ENCODE results near the gene KHDC4. TPM values are rescaled to one million over a fixed set of nuclear protein-coding genes. Genes with fewer than 3 reads are reported as not detected.

The KHDC4 gene
- total and polyA plus RNA-seq, 2 donors (not counting 1 experiment from before 2014, with no cell fraction given) = 24.6 to 25.4 TPM

DNA sequence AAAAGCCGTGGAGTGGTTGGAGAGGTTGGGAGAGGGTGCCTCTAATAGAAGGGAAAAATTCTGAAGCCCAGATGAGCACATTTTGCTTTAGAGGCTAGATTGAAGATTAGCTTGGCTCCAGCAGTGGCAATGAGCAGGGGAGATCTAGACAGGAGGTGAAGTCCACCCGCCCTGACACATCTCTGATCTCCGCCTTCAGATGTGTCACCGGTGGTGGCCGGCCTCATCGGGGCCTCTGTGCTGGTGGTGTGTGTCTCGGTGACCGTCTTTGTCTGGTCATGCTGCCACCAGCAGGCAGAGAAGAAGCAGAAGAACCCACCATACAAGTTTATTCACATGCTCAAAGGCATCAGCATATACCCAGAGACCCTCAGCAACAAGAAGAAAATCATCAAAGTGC, 66.4 kb downstream of the KHDC4 start:
- Histone ChIP-seq H3K9ac (ENCODE audit: insufficient read depth, low read length) (no peak overlapping the region), H3K4me2 (ENCODE audit: extremely low read depth, insufficient read depth, low read length) (no peak overlapping the region), H3K27ac (ENCODE audit: insufficient read depth, low read length) (no peak overlapping the region), H3K4me3 (replicated peaks in 1 of 4; ENCODE audit: control extremely low read depth in 1 of 4, insufficient read depth in 1 of 4, low read depth in 3 of 4, low read length in 4 of 4) (no peak overlapping the region), H3K27me3 (ENCODE audit: control insufficient read depth, insufficient read depth, low read length) (no peaks in the 10 kb centered on the region), H3K4me1 (ENCODE audit: control insufficient read depth, extremely low read depth, insufficient read depth, low read length) (peaks cover 3% of the 10 kb centered on the region), H4K20me1 (ENCODE audit: control insufficient read depth, extremely low read depth, insufficient read depth, low read length) (no peaks in the 10 kb centered on the region), H2AFZ (ENCODE audit: low read length) (no peak overlapping the region), H3K9me3 (ENCODE audit: control insufficient read depth, insufficient read depth, low read depth, low read length) (no peaks in the 10 kb centered on the region), H3K36me3 (ENCODE audit: control insufficient read depth, insufficient read depth, low read length) (peaks cover 3% of the 10 kb centered on the region), H3K79me2 (ENCODE audit: control insufficient read depth, insufficient read depth, low read length) (no peaks in the 10 kb centered on the region)
- TF ChIP-seq EZH2 (IDR thresholded peaks at IDR 0.05; ENCODE audit: low read length, missing control alignments) (no peak), CTCF (conservative IDR thresholded peaks at IDR 0.05 in 1 of 2, IDR thresholded peaks at IDR 0.05 in 1 of 2; ENCODE audit: low read depth in 1 of 2, low read length in 2 of 2) (no peak)
- DNase-seq (ENCODE audit: low read depth in 2 of 2) = no peak

DNA sequence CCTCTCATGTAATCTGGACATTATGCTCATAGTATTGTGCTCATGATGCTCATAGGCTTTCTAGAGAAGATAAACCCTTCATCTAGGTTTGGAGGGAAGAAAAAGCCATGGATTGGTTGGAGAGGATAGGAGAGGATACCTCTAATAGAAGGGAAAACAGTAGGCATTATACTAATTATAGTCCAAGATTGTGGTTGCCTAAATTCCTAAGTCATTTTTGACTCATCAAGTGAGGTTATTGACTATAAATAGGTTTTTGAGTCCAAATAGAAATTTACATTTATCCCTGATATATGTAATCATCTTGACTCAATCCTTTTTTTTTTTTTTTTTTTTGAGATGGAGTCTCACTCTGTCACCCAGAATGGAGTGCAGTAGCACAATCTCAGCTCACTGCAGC, 69.8 kb downstream of the KHDC4 start:
- no peak overlapping the region for H3K27ac ChIP-seq (ENCODE audit: insufficient read depth, low read length)
- H2AFZ ChIP-seq (ENCODE audit: low read length) = no peak overlapping the region
- H3K36me3 ChIP-seq (ENCODE audit: control insufficient read depth, insufficient read depth, low read length) = peaks cover 3% of the 10 kb centered on the region
- H3K79me2 ChIP-seq (ENCODE audit: control insufficient read depth, insufficient read depth, low read length) = peaks cover 2% of the 10 kb centered on the region
- H3K9ac ChIP-seq (ENCODE audit: insufficient read depth, low read length) = no peak overlapping the region
- no peaks in the 10 kb centered on the region for H3K4me1 ChIP-seq (ENCODE audit: control insufficient read depth, extremely low read depth, insufficient read depth, low read length)
- no peaks in the 10 kb centered on the region for H3K27me3 ChIP-seq (ENCODE audit: control insufficient read depth, insufficient read depth, low read length)
- H3K9me3 ChIP-seq (ENCODE audit: control insufficient read depth, insufficient read depth, low read depth, low read length) = no peaks in the 10 kb centered on the region
- no peak overlapping the region for H3K4me3 ChIP-seq (replicated peaks in 1 of 4; ENCODE audit: control extremely low read depth in 1 of 4, insufficient read depth in 1 of 4, low read depth in 3 of 4, low read length in 4 of 4)
- H4K20me1 ChIP-seq (ENCODE audit: control insufficient read depth, extremely low read depth, insufficient read depth, low read length) = no peaks in the 10 kb centered on the region
- no peak for TF ChIP-seq EZH2 (IDR thresholded peaks at IDR 0.05; ENCODE audit: low read length, missing control alignments)
- TF ChIP-seq CTCF (conservative IDR thresholded peaks at IDR 0.05 in 1 of 2, IDR thresholded peaks at IDR 0.05 in 1 of 2; ENCODE audit: low read depth in 1 of 2, low read length in 2 of 2) = no peak
- no peak overlapping the region for H3K4me2 ChIP-seq (ENCODE audit: extremely low read depth, insufficient read depth, low read length)
- DNase-seq (ENCODE audit: low read depth in 2 of 2) = peak; percentile 24 to 42

Other genes with a start within 250 kb of the KHDC4 start
- gene YY1AP1, start 245.6 kb downstream of the KHDC4 start, total RNA-seq = 53.9 and 70.8 TPM in 2 replicates
- 86.4 and 87.6 TPM in 2 replicates for gene YY1AP1, start 245.6 kb downstream of the KHDC4 start, polyA plus RNA-seq
- 53.7 and 54.2 TPM in 2 replicates for gene DAP3, start 245.3 kb downstream of the KHDC4 start, total RNA-seq
- gene DAP3, start 245.3 kb downstream of the KHDC4 start, polyA plus RNA-seq = 103 and 124 TPM in 2 replicates
- gene GON4L, start 77.2 kb downstream of the KHDC4 start, total RNA-seq = 22.1 and 30.9 TPM in 2 replicates
- gene GON4L, start 77.2 kb downstream of the KHDC4 start, polyA plus RNA-seq = 20.2 and 20.3 TPM in 2 replicates
- gene SYT11, start 74.8 kb downstream of the KHDC4 start, total RNA-seq = 30.3 and 71.3 TPM in 2 replicates
- gene SYT11, start 74.8 kb downstream of the KHDC4 start, polyA plus RNA-seq = 36.8 and 53.7 TPM in 2 replicates
- gene RIT1, start 23.1 kb downstream of the KHDC4 start, total RNA-seq = 25.2 and 33.4 TPM in 2 replicates
- 51.0 and 56.8 TPM in 2 replicates for gene RIT1, start 23.1 kb downstream of the KHDC4 start, polyA plus RNA-seq
- not detected in 2 replicates for gene RXFP4, start 7.2 kb upstream of the KHDC4 start, total RNA-seq
- not detected in 2 replicates for gene RXFP4, start 7.2 kb upstream of the KHDC4 start, polyA plus RNA-seq
- gene ARHGEF2, start 44.1 kb upstream of the KHDC4 start, total RNA-seq = 208 and 276 TPM in 2 replicates
- gene ARHGEF2, start 44.1 kb upstream of the KHDC4 start, polyA plus RNA-seq = 93.9 and 103 TPM in 2 replicates
- 304 and 455 TPM in 2 replicates for gene SSR2, start 86.5 kb upstream of the KHDC4 start, total RNA-seq
- 673 and 941 TPM in 2 replicates for gene SSR2, start 86.5 kb upstream of the KHDC4 start, polyA plus RNA-seq
- 8.7 and 11.1 TPM in 2 replicates for gene UBQLN4, start 119.4 kb upstream of the KHDC4 start, total RNA-seq
- gene UBQLN4, start 119.4 kb upstream of the KHDC4 start, polyA plus RNA-seq = 12.5 and 26.0 TPM in 2 replicates
- gene LAMTOR2, start 120.4 kb upstream of the KHDC4 start, total RNA-seq = 75.0 and 84.7 TPM in 2 replicates
- gene LAMTOR2, start 120.4 kb upstream of the KHDC4 start, polyA plus RNA-seq = 56.3 and 59.0 TPM in 2 replicates
- gene RAB25, start 126.7 kb upstream of the KHDC4 start, total RNA-seq = not detected in 2 replicates
- not detected in 2 replicates for gene RAB25, start 126.7 kb upstream of the KHDC4 start, polyA plus RNA-seq
- 1.5 and 1.7 TPM in 2 replicates for gene MEX3A, start 148.1 kb upstream of the KHDC4 start, total RNA-seq
- 0.96 and 2.1 TPM in 2 replicates for gene MEX3A, start 148.1 kb upstream of the KHDC4 start, polyA plus RNA-seq
- 780 and 1,150 TPM in 2 replicates for gene LMNA, start 180.3 kb upstream of the KHDC4 start, total RNA-seq
- gene LMNA, start 180.3 kb upstream of the KHDC4 start, polyA plus RNA-seq = 613 and 813 TPM in 2 replicates
- 0.77 and 0.99 TPM in 2 replicates for gene SEMA4A, start 219.2 kb upstream of the KHDC4 start, total RNA-seq
- gene SEMA4A, start 219.2 kb upstream of the KHDC4 start, polyA plus RNA-seq = 0.24 and 0.27 TPM in 2 replicates